Raji (cell line): Measurements from ENCODE around the gene PTCHD4.

Source experiments
- POLR2A ChIP-seq: IDR thresholded peaks from 2 replicates; pipeline ENCODE4 v1.6.1; 2011; ENCODE audit warnings: low read depth, low read length, control low read depth; ENCODE audit not compliant: insufficient read depth

The PTCHD4 gene

DNA sequence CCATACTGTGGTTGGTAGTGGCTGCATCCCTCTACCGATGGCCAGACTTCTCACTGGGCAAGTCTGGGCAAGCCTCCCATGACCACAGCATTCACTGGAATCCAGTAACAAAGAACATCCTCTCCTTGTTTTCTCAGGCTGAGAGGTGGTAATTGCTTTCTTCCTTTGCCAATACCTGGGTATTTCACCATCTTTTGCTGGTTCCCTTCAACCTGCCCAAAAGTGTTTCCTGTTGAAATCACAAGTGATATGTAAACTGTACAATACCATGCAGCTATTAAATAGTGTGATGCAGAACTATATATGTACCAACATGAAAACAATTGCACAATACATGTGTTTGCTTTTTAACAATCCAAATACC, at the start of gene PTCHD4:
TSS of gene PTCHD4 (minus strand) at position 55 of the 364 bp plus-strand sequence. CDS start 42,240 bp downstream, outside the sequence.
- TF ChIP-seq POLR2A = no peak

DNA sequence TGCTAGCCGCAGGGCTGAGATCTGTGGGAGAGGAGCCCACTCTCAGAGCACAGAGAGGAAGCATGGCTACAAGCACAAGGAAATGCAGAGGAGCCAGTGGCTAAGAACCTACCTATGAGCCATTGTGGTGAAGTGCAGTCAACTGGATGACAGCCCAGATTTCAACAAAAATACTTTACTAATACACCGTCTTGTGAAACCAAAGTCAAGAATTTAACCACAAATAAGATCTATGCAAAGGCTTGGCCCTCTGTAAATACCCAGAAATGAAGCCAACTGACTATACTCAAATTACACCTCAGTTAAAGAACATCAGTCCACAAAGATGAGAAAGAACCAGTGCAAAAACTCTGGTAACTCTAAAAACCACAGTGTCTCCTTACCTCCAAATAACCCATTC, 40.1 kb upstream of the PTCHD4 start:
- no peak for TF ChIP-seq POLR2A

DNA sequence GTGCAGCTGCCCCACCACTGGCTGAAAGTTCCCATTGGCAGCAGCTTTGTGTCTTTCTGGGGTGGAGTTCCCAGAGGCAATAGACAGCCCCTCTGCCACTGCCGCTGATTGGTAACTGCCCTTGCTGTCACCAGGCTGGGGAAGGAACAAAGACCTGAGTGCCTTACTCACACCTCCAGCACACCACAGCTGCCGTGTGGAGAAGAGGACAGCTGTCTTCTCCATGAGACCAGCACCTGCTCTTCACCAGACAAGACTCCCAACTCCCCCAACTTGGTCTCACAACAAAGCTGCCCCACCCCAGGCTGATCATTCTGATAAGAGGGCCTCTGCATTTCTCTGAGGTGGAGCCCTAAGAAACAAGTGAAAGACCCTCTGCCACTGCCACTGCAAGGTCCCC, 39.7 kb upstream of the PTCHD4 start:
- no peak for TF ChIP-seq POLR2A

DNA sequence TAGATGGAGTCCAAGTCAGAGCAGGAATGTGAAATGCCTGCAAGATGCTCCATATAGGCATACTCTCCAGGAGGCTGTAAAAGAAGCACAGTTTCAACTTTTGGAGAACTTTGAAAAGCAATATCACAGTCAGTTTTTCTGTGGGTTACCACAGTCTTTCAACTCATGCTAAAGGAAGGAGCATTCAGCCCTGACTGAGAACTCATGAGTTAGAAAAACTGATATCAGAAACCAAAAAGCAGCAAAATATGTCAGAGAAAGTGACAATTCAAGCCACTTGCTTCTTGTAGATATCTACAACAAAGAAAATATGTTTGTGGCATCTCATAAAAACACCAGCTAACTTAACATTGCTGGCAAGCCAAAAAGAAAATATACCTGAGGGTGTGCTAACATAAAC, 36.1 kb upstream of the PTCHD4 start:
- TF ChIP-seq POLR2A = no peak

DNA sequence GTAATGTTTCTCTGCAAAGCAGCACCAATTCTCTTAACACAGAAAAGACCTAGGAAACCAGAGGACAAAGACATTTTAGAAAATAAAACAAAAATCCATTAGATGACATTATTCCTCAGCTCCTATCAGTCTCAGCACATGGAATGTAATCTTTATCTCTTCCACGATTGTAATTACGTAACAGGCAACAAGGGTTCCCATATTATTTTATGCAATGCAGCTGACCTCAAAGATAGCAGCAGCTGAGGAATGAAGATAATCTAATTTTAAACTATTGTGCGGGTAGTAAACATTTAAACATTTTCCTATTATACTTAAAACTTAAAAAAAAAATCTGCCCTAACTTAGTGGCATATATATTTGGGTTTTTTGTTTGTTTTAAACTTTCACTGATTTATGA, 33.0 kb upstream of the PTCHD4 start:
- no peak for TF ChIP-seq POLR2A

DNA sequence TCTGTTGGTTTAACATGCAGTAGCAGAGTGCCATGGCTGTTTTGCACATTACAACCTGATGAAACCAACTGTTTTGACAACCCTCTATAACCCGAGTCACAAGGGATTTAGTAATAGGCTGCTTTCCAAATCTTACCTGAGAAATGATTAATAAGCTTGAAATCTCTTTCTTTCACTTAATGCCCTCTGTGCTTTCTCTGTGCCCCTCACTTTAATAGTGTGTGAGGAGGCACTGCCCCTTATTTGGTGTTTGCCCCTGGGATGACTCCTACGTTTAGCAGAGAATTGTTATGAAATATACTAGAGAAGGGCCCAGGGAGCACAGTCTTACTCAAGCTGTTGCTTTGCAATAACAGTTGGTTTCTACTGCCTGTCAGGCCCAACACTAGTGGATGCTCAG, 31.0 kb upstream of the PTCHD4 start:
- no peak for TF ChIP-seq POLR2A

DNA sequence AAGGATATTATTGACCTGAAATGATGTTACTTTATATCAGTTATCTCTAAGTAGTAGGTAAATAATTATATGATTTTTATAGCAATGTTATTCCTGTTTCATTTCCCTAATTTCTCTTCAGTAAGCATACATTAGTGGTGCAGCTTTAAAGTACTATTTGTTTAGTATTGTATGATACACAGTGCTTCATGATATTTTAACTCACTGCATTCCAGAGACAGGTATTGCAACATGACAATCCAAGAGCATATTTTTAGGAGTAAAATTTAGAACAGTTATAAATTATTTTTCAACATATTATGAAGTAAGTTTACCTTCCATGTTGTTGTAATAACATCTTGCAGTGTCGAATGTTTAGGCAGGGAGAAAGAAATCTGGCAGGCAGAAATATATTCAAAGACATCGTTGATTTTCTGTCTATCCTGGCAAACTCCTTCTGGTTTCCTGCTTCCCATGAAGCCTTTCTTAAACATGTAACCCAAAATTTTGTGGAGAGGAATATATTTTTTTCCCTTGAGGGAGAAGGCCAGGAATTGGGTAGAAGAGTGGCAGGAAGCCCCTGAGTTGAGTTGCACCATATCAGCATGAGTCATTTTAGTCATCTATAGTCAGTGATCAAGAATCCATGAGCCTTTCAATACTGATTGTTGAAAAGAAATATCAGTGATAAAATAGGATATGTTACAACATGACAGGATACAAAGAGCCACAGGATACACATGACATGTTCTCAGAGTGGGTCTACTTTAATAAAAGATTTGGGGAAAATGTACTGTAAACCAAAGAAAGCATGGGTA, 29.0 kb upstream of the PTCHD4 start:
- TF ChIP-seq POLR2A = no peak

DNA sequence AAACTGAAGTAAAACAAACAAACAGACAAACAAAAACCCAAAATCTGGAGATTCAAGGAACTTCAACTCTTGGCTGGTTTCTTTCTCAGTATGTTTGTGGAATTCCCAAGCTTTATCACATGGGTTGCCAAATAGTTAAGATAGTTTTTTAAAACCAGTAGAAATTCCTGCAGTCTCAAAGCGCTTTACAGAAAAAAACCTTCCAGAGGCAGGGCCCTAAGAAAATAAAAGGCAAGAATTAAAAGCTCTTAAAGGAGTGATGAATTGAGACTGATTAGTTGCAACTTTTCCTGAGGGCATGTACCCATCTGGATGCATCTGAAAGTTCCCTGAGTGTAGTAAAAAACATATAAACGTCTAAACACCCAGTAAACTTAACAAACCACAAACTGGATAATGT, 25.9 kb upstream of the PTCHD4 start:
- TF ChIP-seq POLR2A = no peak

DNA sequence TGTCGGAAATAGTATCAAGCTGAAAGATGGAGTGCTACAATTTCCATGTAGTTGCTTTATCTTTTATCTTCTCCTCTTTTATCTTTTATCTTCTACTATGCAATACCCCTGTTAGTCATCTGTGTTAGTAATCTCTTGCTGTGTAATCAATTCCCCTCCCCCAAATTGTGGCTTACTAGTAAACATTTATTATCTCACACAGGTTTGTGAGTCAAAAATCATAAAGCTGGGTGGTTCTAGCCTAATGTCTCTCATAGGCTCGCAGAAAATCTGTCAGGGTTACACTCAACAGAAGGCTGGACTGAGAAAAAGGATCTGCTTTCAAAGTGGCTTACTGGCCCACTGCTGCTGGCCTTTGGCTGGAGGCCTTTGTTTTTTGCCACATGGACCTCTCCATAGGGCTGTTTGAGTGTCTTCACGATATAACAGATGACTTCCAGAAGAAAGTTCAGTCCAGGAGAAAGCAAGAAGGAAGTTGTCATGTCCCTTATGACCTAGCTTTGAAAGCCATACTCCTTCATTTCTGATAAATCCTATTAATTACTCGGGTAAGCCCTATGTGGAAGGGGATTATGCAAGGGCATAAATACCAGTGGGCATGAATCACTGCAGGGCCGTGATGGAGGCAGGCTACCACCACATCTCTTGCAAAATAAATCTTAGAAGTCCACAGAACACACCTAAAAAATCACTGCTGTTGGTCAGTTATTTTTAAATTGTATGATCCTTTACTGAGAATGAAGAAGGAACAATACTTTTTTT, 24.5 kb upstream of the PTCHD4 start:
- no peak for TF ChIP-seq POLR2A

DNA sequence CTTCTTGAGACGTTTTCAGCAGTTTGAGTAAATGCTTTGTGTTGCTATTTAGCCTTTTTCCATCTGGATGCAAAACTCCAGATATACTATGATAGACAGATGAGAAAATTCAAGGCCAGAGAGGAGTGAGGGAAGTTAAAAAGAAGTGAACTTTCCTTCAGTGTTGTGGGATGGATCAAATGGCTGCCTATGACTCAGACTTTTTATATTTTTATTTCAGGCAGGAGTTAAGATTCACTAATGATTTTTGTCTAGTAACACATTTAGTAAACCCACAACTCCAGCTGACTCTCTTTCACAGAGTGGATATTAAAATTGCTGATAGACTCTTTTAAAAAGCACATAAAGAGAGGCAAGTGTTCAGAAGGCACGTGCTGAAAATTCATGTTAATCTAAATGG, 23.2 kb upstream of the PTCHD4 start:
- no peak for TF ChIP-seq POLR2A

DNA sequence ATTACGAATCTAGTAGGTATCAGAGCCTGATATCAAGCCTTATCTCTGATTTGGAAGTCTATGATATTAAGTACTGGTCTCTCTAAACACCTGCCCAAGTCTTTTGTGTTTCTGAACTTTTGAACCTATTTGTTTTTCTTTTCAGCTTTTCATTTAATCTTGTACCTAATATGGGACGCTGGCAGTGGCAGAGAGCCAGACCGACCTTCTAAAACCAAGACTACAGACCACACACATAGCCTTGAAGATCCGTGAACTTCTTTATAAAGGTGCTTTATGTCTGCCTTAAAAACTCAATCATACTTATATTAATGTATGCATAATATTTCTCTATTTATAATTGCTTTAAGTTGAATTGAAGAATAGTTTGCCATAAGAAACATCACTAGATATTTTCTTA, 12.6 kb upstream of the PTCHD4 start:
- TF ChIP-seq POLR2A = no peak

DNA sequence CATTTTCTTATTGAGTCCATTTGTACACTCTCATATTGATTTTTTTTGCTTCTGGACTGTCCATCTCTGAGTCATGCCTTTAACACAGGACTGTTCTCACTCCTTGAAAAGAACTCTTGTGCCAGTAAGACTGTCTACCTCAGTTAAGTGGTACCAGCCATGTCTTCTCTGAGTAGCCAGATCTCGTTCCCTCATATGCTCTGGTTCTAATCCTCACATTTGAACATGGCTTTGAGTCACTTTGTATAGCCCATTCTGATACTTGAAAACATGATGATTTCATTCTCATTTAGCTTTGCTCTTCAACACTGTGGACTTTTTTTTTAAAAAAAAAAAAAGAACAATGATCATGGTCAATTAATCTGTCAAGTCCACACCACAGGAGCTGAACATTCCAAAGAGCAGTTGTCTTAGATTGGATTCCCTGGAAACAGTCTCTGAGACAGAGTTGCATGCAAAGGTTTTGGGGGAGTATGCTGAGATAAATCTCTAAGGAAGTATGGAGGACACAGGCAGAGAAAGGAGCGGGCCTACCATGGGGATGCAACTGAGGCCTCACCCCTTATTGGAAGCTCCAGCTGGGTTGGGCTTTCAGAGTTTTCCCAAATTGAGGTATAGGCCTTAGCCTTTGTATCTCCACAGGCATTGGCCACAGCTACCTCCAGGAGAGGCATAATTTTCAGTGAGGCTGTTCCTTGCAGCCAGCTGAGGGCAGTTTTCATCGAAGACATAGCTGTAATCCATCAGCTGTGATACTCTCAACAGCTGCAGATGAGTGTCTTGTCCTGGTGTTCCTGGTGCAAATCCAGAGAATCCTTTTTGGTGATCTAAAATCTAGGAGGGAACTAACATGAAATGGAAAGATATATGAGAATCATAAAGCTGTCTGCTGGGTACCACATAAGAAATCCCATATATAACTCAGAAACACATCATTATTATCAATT, 6.0 kb upstream of the PTCHD4 start:
- TF ChIP-seq POLR2A = no peak

DNA sequence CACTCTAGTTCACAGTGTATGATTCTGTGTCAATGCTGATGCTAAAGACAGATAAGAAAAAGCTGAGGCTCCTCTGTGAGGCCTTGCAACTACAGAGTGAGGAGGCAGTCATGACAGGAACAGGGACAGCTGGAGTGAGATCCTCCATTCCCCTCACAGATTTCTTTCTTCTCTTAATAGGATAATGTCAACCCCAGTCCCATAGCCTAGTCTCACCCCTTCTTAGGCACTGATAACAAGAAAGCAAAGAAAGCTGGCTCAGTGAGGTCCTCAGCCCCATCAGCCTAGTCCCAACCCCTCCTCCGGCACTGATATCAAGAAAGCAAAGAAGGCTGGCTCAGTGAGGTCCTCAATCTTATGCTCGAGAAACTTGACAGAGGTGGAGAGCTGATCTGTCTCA, 2.1 kb upstream of the PTCHD4 start:
- TF ChIP-seq POLR2A = no peak

DNA sequence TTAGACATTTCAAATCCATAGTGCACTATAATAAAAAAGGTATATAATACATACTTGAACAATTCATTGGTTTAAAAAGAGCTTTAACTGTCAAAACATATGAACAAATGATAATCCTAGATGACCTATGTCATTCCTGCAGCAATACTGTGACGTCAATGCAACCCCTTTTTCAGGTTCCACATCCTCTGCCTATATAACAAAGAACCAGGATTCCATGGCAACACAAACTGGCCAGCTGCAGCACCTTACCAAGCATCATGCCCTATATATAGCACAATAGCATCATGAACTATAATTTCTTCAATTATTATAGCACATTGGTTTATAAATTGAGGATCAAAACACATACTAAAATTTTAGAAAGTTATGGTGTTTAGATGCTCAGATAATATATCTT, 578 bp upstream of the PTCHD4 start:
- TF ChIP-seq POLR2A = no peak

DNA sequence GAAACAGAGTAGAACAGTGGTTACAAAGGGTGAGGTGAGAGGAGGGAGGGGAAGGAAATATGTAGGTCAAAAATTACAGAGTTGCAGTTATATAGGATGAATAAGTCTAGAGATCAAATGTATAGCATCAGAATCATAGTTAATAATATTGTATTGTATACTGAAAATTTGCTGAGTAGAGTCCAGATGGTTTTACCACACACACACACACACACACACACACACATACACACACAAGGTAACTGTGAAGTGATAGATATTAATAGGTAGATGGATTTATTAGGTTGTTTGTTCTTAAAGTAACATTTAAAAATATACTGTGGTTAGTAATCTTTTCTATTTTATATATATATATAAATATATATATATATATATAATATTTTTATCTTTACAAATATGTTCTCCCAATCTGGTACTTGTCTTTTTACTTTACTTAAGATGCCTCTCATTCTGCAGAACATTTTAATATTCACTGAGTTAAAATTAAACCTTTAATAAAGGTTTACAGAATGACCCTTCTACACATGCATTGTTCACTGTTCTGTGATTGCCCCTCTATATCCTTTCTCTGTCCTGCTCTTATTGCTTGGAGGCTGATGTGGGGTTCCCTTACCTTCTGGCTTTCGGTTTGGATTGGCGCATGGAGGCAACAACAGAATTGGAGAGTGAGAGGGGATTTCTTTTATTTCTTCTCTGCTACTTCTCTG, 408 bp downstream of the PTCHD4 start:
- TF ChIP-seq POLR2A = no peak
